GM20431 (cell line): ENCODE measurements around the gene TAF6.

Experiments used
- in situ Hi-C: fragments of 300-500 bp; cut with MseI, MboI; formaldehyde crosslinking; loops from one replicate; pipeline ENCODE4 v1.15.0; 2020; ENCODE audit warnings: low sequenced_read_pairs; ENCODE audit not compliant: unreplicated experiment

TAF6 gene

DNA sequence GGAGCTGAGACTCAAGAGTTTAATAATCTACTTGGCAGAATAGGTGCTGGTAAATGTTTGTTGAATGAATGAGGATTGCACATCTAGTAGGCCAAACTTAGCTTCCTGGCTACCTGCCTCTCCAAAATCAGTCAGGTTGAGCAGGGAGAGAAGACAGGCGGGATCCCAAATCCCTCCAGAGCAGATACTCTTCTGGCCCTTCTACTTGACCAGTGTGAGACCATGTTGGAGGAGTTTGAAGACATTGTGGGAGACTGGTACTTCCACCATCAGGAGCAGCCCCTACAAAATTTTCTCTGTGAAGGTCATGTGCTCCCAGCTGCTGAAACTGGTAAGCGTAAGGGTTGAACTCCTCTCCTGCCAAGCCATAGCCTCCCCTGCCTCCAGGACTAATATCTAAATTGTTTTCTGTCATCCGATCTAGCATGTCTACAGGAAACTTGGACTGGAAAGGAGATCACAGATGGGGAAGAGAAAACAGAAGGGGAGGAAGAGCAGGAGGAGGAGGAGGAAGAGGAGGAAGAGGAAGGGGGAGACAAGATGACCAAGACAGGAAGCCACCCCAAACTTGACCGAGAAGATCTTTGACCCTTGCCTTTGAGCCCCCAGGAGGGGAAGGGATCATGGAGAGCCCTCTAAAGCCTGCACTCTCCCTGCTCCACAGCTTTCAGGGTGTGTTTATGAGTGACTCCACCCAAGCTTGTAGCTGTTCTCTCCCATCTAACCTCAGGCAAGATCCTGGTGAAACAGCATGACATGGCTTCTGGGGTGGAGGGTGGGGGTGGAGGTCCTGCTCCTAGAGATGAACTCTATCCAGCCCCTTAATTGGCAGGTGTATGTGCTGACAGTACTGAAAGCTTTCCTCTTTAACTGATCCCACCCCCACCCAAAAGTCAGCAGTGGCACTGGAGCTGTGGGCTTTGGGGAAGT lies 5.4 kb upstream of the TAF6 start:
- in situ Hi-C loops: no loop called here

- in situ Hi-C loops: no loop called here
Measured at GRCh38 chr7:100122568-100122967, 3.4 kb upstream of the TAF6 start.

DNA sequence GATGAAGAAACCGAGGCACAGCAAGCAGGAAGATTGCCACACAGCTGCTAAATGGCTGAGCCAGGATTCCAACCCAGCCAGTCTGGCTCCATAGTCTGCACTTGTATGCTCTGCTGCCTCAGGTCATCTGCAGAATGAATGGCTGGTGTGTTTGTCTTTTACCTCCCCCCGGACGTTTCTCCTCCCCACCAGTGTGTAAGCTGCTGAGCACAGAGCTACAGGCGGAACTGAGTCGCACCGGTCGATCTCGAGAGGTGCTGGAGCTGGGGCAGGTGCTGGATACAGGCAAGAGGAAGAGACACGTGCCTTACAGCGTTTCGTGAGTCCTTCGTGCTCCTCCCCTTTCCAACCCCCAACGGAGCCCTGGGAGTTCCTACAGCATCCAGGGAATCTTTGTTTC lies 2.9 kb upstream of the TAF6 start:
- in situ Hi-C loops: no loop called here

- in situ Hi-C loops: no loop called here
Measured at GRCh38 chr7:100120733-100121036, 1.5 kb upstream of the TAF6 start.

GRCh38 chr7:100119970-100120732 lies 993 bp upstream of the TAF6 start:
- in situ Hi-C loops: no loop called here

DNA sequence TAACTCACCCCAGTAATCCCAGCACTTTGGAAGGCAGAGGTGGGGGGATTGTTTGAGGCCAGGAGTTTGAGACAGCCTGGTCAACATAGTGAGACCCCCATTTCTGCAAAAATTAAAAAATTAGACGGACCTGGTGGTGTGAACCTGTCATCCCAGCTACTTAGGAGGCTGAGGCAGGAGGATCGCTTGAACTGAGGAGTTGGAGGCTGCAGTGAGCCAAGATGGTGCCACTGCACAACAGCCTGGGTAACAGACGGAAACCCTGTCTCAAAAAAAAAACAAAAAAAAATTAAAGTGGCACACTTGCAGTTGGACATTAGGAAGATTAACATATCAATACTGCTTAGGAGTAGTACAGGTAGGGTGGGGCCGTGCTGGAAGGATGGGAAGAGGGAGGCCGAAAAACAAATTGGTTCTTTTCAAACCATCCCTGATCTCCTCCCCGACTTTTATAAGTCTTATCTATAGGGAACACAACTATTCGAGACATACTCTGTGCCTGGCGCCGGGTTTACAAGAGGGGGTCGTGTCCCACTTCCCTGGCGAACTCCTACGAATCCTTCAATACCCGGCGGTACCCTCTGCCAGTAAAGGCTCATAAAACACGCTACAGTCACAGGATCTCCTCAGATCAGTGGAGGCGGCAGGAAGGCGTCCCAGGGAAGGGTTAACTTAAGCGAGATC lies 628 bp downstream of the TAF6 start:
- in situ Hi-C loops: no loop called here

- in situ Hi-C loops: no loop called here
Measured at GRCh38 chr7:100115026-100115425, 4.1 kb downstream of the TAF6 start.

DNA sequence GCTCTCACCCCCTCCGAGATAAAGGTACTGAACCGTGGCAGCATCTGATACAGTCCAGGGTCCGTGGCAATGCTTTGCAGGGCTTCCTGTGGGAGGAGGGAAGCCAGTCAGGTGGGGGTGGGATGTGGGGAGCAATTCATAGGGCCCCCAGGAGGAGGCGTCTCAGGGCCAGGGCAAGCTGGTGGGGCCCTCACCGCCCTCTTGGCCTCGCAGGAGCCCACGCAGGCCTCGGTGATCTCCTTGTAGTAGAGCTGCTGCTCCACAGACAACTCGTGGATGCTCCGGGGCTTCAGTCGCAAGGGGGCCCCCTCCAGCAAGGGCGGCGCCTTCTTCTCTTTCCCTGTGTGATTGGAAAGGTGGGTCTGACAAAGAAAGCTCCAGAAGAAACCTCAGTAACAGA lies 7.2 kb downstream of the TAF6 start:
- in situ Hi-C loops: no loop called here

DNA sequence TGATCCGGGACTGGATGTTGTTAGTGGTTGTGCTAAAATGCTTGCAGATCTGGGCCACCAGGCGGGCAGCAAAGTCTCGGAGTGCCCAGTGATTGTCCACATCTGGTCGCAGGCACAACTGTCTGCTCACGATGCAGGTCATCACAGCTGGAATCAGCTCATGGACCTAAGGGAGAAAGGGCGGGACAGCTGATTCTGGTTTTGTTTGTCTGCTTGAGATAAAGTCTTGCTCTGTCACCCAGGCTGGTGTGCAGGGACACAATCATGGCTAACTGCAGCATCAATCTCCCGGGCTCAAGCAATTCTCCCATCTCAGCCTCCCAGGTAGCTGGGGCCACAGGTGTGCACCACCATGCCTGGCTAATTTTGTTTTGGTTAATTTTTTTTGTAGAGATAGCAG lies 8.0 kb downstream of the TAF6 start:
- in situ Hi-C loops: no loop called here

- in situ Hi-C loops: no loop called here
Measured at GRCh38 chr7:100109521-100110163, 9.5 kb downstream of the TAF6 start.

DNA sequence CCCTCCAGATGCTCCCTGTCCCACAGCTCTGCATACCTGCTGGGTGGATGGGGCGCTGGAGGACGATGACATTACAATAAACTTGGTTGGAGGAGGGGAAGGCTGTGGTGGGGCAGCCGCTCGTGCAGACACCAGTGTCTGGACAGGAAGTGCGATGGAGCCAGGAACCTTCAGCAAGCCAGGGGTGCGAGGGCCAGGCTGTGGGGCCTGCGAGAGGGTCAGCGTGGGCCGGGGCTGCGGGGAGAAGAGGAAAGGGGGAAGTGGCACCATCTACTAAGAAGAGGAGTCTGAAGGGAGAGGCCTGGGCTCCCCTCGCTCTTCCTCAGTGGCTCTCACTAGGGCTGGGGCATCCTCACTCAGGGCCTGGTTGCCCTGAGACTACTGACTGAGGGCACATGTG lies 11.3 kb downstream of the TAF6 start:
- in situ Hi-C loops: no loop called here

DNA sequence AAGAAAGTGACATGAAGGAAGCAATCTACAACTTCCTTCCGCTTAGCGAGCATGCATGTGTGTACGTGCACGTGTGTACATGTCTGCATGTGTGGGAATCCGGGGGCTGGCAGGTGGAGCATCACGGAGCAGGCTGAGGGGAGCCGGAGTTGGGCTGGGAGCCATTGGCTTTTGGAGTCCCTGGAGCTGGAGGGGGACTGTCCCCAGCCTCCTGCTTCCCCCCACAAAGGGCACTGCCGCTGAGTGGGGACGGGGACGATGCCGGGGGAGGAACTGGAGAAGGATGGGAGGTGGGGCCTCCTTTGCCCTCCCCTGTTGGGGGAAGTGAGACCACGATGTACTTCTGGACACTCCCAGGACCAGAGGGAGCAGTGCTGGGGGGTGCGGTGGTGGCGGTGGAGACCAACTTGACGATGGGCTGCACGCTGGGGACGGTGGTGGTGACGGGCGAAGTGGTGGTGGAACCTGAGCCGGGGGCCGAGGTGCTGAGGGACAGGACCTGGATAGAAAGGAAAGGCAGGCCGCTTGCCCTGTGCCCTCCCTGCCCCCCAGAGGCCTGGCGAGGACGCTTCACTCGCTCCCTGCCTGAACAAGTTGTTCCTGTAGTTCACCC lies 11.9 kb downstream of the TAF6 start:
- in situ Hi-C loops: no loop called here

GRCh38 chr7:100106633-100107032 lies 12.5 kb downstream of the TAF6 start:
- in situ Hi-C loops: no loop called here

GRCh38 chr7:100105534-100105933 lies 13.6 kb downstream of the TAF6 start:
- in situ Hi-C loops: no loop called here

- in situ Hi-C loops: no loop called here
Measured at GRCh38 chr7:100102950-100103840, 16.0 kb downstream of the TAF6 start.

DNA sequence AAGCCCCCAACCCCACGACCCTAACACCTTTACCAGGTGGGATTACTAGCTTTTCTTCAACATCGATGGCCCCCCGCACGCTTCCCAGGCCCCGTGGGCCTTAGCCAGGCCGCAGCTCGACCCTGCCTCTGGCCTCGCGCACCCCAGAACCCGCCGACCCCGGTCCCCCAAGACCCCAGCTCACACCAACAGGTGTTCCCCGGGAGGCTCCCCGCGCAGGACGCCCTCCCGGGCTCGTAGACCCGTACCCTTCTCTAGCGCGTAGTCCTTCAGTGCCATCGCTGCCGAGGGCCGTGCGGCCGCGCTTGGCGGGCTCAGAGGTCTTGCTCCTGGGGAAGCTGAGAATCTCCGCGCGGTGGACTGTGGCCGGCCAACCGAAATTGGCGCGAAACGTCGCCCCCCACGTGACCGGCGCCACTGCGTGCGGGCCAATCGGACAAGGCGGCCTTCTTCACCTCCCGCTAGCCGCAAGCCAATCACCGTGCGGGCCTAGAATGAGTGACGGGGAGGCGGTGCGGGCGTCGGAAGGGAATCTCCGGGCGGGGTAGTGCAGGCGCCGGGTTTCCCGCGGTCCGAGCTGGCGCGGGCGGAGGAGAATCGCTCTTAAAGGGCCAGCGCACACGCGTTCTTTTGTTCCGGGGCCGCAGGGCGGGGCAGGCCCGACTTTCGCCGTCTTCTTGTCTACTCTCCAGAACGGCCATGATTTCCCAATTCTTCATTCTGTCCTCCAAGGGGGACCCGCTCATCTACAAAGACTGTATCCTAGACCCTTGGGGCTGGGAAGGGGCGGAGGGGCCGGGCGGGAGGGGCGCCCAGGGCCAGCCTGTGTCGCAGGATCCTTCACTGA lies 17.9 kb downstream of the TAF6 start, which contains the start of the genes AP4M1 and MCM7:
AP4M1 (plus strand) TSS at position 628 of the 847 bp plus-strand sequence; CDS start at position 700, 72 bp downstream.
MCM7 (minus strand) TSS at position 382 of the 847 bp plus-strand sequence; CDS start at position 279, 103 bp downstream.
- in situ Hi-C loops: no loop called here

DNA sequence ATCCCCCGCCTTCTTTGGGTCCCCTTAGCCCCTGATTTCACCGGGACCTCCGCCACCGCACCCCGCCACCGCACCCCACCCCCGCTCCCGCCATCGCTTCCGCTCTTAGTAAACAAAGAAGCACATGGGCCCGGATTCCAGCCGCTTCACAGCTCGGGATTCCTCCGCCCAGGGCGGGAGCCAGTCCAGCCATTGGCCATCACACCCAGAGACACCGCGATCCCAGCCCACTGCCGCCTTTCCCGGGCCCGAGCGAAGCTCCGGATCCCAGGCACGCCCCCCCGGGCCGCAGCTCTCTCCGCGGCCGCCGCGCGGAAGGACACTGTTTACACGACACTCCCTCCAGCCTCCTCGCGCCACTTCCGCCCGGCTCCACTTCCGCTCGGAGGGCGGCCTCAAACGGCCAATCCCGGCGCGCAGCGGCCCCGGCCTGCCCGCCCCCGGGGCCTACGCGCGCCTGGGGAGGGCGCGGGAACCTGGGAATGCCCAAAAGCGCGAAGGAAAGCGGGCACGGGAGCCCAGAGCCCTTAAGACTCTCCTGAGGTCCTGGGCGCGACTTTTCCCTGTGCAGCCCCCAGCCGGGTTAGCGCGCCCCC lies 18.6 kb downstream of the TAF6 start:
- in situ Hi-C loops: no loop called here

DNA sequence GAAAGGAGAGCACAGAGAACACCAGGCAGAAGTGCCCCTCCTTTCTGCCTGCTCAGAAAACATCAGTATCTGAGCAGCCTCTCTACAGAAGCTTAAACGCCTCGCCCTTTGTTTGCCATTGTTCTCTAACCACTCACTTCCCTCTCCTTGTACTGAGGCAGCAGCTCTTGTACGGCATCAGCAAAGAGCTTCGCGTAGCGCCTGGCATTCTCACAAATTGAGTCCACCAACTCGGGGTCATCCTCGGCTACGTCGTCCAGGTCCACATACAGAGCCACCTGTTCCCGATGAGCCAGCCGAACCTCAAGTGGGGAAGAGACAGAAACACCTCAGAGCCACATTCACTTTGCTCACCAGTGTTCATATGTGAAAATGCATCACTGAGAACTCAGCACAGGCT lies 19.7 kb downstream of the TAF6 start:
- in situ Hi-C loops: no loop called here
